Measurements from ENCODE around the gene TEAD2.
A peak's percentile ranks its signal among the peaks of the same experiment; 100 is the strongest.
"Not testable (repeated sequence)": the region's sequence is repeated elsewhere in the genome, so short reads cannot be mapped to it uniquely, and the experiment has no call there.

Gene TEAD2

DNA sequence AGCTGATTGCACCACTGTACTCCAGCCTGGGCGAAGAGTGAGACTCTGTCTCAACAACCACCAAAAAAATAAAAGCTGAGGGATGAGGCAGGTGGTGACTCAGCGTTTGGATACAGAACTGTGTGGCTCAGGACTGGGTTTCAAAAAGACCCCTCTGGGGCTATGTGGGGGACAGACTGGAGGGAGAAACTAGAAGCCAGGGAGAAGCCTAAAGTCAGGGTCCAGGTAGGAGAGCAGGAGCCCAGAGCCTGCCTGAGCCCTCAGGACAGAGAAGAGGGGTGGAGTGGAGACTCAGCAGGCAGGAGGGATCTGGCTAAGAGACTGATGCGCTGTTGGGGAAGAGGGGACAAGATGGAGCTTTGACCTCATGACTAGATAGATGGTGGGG is 28.8 kb downstream of the TEAD2 start:
- Mint-ChIP-seq H3K9me3 (ENCODE audit: low read depth) (no peaks in the 10 kb centered on the region), H3K4me3 (peak overlapping the region; percentile 79), H3K27me3 (no peaks in the 10 kb centered on the region), H3K36me3 (peaks cover 8% of the 10 kb centered on the region), H3K4me1 (ENCODE audit: low read depth) (peaks cover 73% of the 10 kb centered on the region), H3K27ac (peak overlapping the region; percentile 96)

DNA sequence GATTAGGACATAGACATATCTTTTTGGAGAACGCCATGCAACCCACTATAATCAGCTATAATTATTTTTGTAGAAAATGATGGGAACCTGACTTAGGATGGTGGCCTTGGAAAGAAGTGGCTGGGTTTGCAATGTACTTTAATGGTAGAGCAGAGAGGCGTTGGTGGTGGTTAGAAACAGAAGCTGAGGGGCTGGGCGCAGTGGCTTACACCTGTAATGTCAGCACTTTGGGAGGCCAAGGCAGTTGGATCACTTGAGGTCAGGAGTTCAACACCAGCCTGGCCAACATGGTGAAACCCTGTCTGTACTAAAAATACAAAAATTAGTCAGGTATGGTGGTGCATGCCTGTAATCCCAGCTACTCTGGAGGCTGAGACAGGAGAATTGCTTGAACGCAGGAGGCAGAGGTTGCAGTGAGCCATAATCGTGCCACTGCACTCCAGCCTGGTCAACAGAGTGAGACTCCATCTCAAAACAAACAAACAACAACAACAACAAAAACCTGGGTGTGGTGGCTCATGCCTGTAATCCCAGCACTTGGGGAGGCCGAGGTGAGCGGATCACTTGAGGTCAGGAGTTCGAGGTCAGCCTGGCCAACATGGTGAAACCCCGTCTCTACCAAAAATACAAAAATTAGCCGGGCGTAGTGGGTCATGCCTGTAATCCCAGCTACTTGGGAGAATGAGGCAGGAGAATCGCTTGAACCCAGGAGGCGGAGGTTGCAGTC is 29.4 kb downstream of the TEAD2 start:
- Mint-ChIP-seq H3K4me1 (ENCODE audit: low read depth) (peaks cover 77% of the 10 kb centered on the region), H3K27ac (peak overlapping the region; percentile 81)
- not testable (repeated sequence) for H3K9me3 Mint-ChIP-seq (ENCODE audit: low read depth)

DNA sequence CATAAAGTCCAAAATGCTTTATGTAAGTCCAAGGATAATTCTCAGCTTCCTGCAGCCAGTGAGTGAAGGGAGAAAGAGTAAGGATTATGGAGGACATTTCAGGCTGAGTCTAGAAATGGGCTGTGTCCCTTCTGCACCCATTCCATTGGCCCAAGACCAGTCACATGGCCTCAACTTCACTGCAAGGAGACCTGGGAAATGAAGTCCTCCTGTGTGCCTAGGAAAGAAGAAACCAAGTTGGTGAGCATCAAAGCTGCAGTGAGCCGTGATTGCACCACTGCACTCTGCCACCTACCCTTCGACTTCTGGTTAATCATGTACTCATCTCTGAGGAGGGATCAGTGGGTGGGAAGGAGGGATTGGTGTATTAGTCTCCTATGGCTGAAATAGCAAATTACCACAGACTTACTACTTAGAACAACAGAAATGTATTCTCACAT is 30.6 kb downstream of the TEAD2 start:
- Mint-ChIP-seq H3K36me3 (peaks cover 13% of the 10 kb centered on the region), H3K27ac (peak overlapping the region; percentile 79), H3K27me3 (no peaks in the 10 kb centered on the region), H3K4me1 (ENCODE audit: low read depth) (peaks cover 75% of the 10 kb centered on the region), H3K4me3 (peak overlapping the region; percentile 27), H3K9me3 (ENCODE audit: low read depth) (no peaks in the 10 kb centered on the region)

More for the DNA sequence above, 29.4 kb downstream of the TEAD2 start:
- Mint-ChIP-seq H3K36me3 (peaks cover 13% of the 10 kb centered on the region), H3K4me3 (peak overlapping the region; percentile 79)
- H3K27me3 Mint-ChIP-seq, result not testable (repeated sequence)

- H3K4me1 Mint-ChIP-seq (ENCODE audit: low read depth), result peaks cover 70% of the 10 kb centered on the region
- H3K27me3 Mint-ChIP-seq; H3K9me3 Mint-ChIP-seq (ENCODE audit: low read depth): not testable (repeated sequence)
- H3K27ac Mint-ChIP-seq, result peak overlapping the region; percentile 79
- peaks cover 13% of the 10 kb centered on the region for H3K36me3 Mint-ChIP-seq
- H3K4me3 Mint-ChIP-seq, result peak overlapping the region; percentile 27
Measured at GRCh38 chr19:49331187-49331586, 31.0 kb downstream of the TEAD2 start.

DNA sequence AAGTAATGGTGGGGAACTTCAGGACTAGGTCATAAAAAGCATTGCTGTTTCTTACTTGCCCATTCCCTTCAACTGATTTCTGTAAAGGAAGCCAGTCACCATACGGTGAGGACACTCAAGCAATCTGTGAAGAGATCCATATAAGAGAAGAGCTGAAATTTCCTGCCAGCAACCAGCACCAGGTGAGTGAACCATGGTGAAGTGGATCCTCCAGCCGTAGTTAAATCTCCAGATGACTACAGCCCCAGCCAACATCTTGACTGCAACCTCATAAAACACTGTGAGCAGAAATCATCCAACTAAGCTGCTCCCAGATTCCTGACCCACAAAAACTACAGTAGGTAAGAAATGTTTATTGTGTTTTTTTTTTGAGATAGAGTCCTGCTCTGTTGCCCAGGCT is 33.5 kb downstream of the TEAD2 start:
- Mint-ChIP-seq H3K27ac (peak overlapping the region; percentile 62), H3K4me3 (peak overlapping the region; percentile 13), H3K4me1 (ENCODE audit: low read depth) (peaks cover 51% of the 10 kb centered on the region), H3K36me3 (peaks cover 15% of the 10 kb centered on the region), H3K27me3 (no peaks in the 10 kb centered on the region), H3K9me3 (ENCODE audit: low read depth) (no peaks in the 10 kb centered on the region)

- H3K36me3 Mint-ChIP-seq, result peaks cover 17% of the 10 kb centered on the region
- peaks cover 43% of the 10 kb centered on the region for H3K4me1 Mint-ChIP-seq (ENCODE audit: low read depth)
- H3K27ac Mint-ChIP-seq, result peak overlapping the region; percentile 62
- H3K4me3 Mint-ChIP-seq, result no peak overlapping the region
- no peaks in the 10 kb centered on the region for H3K9me3 Mint-ChIP-seq (ENCODE audit: low read depth)
- no peaks in the 10 kb centered on the region for H3K27me3 Mint-ChIP-seq
Measured at GRCh38 chr19:49327878-49328544, 34.2 kb downstream of the TEAD2 start.

DNA sequence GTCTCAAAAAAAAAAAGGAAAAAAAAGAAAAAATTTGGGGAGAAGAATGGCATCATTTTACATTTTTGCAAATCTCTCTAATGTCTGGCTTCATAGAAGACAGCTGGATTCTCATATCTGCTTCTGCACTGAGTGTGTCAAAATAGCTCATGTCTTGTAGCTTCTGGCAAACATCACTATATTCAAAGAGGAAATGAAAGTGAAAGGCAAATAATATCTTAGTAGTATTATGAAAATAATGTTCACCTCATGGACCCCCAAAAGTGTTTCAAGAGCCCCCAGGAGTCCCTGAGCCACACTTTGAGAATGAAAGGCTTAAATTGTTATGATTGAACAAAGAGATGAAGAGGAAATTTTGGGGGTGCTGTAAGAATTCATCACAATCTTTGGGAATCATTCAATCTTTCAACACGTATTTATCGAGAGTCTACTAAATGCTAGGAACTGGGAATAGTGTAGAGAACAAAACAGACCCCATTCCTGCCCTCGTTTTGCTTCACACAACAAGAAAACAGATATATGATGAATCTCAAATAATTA is 36.0 kb downstream of the TEAD2 start:
- Mint-ChIP-seq H3K27ac (no peak overlapping the region), H3K4me1 (ENCODE audit: low read depth) (peaks cover 31% of the 10 kb centered on the region), H3K9me3 (ENCODE audit: low read depth) (no peaks in the 10 kb centered on the region)

DNA sequence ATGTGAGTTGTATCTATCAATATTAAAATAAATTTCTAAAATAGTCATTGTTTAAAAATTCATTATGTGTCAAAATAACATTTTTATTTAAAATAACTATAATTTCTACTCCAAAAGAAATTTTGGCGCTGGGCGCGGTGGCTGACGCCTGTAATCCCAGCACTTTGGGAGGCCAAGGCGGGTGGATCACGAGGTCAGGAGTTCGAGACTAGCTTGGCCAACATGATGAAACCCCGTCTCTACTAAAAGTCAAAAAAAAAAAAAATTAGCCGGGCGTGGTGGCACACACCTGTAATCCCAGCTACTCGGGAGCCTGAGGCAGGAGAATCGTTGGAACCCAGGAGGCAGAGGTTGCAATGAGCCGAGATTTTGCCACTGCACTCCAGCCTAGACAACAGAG is 36.5 kb downstream of the TEAD2 start:
- not testable (repeated sequence) for H3K27me3 Mint-ChIP-seq

More for the DNA sequence above, 36.0 kb downstream of the TEAD2 start:
- peaks cover 22% of the 10 kb centered on the region for H3K36me3 Mint-ChIP-seq
- H3K27me3 Mint-ChIP-seq, result no peaks in the 10 kb centered on the region
- no peak overlapping the region for H3K4me3 Mint-ChIP-seq

GRCh38 chr19:49324801-49325576 is 37.2 kb downstream of the TEAD2 start, which contains the start of gene SLC6A16:
Gene SLC6A16, minus strand, starts transcription at chr19:49325191. Its CDS starts 13,844 bp downstream, at chr19:49311347.
- H3K4me3 Mint-ChIP-seq, result no peak within 1 kb of the TSS
- H3K9me3 Mint-ChIP-seq (ENCODE audit: low read depth), result no peaks in the 10 kb centered on the region
- peaks cover 22% of the 10 kb centered on the region for H3K4me1 Mint-ChIP-seq (ENCODE audit: low read depth)
- H3K27me3 Mint-ChIP-seq, result no peaks in the 10 kb centered on the region
- peaks cover 22% of the 10 kb centered on the region for H3K36me3 Mint-ChIP-seq
- H3K27ac Mint-ChIP-seq, result no peak within 1 kb of the TSS

More for the DNA sequence above, 36.5 kb downstream of the TEAD2 start:
- not testable (repeated sequence) for H3K4me3 Mint-ChIP-seq; H3K9me3 Mint-ChIP-seq (ENCODE audit: low read depth); H3K27ac Mint-ChIP-seq
- Mint-ChIP-seq H3K4me1 (ENCODE audit: low read depth) (peaks cover 27% of the 10 kb centered on the region), H3K36me3 (peaks cover 22% of the 10 kb centered on the region)

DNA sequence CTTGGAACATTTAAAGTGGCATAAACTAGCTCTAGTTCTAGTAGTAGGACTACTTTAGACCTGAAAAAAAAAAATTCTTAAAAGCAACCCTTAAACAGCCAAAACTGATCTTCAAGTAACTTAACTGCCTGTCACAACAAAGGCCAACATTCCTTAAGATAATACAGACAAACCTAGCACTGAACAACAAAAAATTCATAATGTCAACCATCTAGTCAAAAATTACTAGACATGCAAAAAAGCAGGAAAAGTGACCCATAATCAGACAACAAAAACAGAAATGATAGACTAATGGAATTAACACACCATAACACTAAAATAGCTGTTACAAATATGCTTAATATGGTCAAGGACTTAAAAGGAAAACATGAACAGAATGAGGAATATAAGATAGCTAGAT is 43.9 kb downstream of the TEAD2 start:
- H3K27ac Mint-ChIP-seq, result no peak overlapping the region
- no peak overlapping the region for H3K4me3 Mint-ChIP-seq
- H3K27me3 Mint-ChIP-seq, result no peaks in the 10 kb centered on the region
- peaks cover 3% of the 10 kb centered on the region for H3K9me3 Mint-ChIP-seq (ENCODE audit: low read depth)
- peaks cover 12% of the 10 kb centered on the region for H3K4me1 Mint-ChIP-seq (ENCODE audit: low read depth)
- peaks cover 31% of the 10 kb centered on the region for H3K36me3 Mint-ChIP-seq

GRCh38 chr19:49316284-49316683 is 45.9 kb downstream of the TEAD2 start:
- H3K4me3 Mint-ChIP-seq, result no peak overlapping the region
- no peaks in the 10 kb centered on the region for H3K27me3 Mint-ChIP-seq
- H3K36me3 Mint-ChIP-seq, result peaks cover 30% of the 10 kb centered on the region
- peaks cover 3% of the 10 kb centered on the region for H3K9me3 Mint-ChIP-seq (ENCODE audit: low read depth)
- peaks cover 11% of the 10 kb centered on the region for H3K4me1 Mint-ChIP-seq (ENCODE audit: low read depth)
- no peak overlapping the region for H3K27ac Mint-ChIP-seq

GRCh38 chr19:49315111-49315510 is 47.1 kb downstream of the TEAD2 start:
- Mint-ChIP-seq H3K4me1 (ENCODE audit: low read depth) (peaks cover 11% of the 10 kb centered on the region), H3K27ac (no peak overlapping the region), H3K9me3 (ENCODE audit: low read depth) (peaks cover 3% of the 10 kb centered on the region), H3K27me3 (no peaks in the 10 kb centered on the region), H3K4me3 (no peak overlapping the region), H3K36me3 (peaks cover 30% of the 10 kb centered on the region)

- H3K27ac Mint-ChIP-seq, result no peak overlapping the region
- H3K4me3 Mint-ChIP-seq, result no peak overlapping the region
- H3K36me3 Mint-ChIP-seq, result peaks cover 15% of the 10 kb centered on the region
- H3K27me3 Mint-ChIP-seq, result no peaks in the 10 kb centered on the region
- no peaks in the 10 kb centered on the region for H3K9me3 Mint-ChIP-seq (ENCODE audit: low read depth)
- no peaks in the 10 kb centered on the region for H3K4me1 Mint-ChIP-seq (ENCODE audit: low read depth)
Measured at GRCh38 chr19:49309087-49309486, 53.1 kb downstream of the TEAD2 start.

- not testable (repeated sequence) for H3K4me1 Mint-ChIP-seq (ENCODE audit: low read depth); H3K27me3 Mint-ChIP-seq; H3K4me3 Mint-ChIP-seq; H3K9me3 Mint-ChIP-seq (ENCODE audit: low read depth); H3K27ac Mint-ChIP-seq
- H3K36me3 Mint-ChIP-seq, result peaks cover 13% of the 10 kb centered on the region
Measured at GRCh38 chr19:49306734-49307133, 55.5 kb downstream of the TEAD2 start.

DNA sequence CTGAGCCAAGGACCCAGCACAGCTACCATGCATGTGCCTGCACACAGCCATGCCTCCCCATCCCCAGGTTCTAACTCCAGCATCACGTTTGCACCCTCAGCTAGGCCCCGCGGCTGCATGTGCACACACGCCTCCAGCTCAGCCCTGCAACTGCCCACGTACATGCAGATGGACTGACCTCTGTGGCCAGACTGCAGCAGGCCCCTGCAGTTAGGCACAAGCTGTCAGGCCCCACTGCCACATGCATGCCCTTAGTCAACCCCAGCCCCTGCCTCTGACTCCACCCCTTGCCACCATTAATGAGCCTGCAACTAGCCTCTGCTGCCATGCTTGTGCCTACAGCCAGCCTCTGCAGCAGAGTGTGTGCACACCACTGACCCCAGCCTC is 60.4 kb downstream of the TEAD2 start:
- no peaks in the 10 kb centered on the region for H3K27me3 Mint-ChIP-seq
- H3K36me3 Mint-ChIP-seq, result peaks cover 7% of the 10 kb centered on the region
- H3K4me3 Mint-ChIP-seq, result no peak overlapping the region

More for the DNA sequence above, 60.4 kb downstream of the TEAD2 start:
- H3K4me1 Mint-ChIP-seq (ENCODE audit: low read depth), result peaks cover 7% of the 10 kb centered on the region
- H3K9me3 Mint-ChIP-seq (ENCODE audit: low read depth), result peaks cover 4% of the 10 kb centered on the region
- H3K27ac Mint-ChIP-seq, result no peak overlapping the region
